Retina (tissue), 1 donor: ENCODE measurements around the gene SNX22.

Source experiments
- DNase-seq: peaks from one replicate; pipeline ENCODE4 v3.0.0-alpha.2; 2016

Gene SNX22

DNA sequence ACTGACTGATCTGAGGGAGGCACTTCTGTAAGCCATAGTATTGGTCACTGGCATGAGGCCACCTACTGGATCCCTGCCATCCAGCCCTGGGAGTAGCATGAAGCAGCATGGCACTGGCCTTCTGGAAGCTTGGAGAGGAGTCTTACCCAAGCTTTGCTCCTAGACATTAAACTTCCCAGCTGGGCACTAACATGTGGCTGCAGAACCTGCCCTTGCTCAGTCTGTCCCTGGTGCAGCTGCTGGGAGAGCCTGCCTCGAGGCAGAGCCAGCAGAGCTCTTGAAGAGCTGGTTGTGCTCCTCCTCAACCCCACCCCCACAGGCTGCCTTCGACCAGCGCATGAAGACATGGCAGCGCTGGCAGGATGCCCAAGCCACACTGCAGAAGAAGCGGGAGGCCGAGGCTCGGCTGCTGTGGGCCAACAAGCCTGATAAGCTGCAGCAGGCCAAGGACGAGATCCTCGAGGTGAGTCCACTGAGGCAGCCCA is 17.1 kb upstream of the SNX22 start:
- DNase-seq = no peak

DNA sequence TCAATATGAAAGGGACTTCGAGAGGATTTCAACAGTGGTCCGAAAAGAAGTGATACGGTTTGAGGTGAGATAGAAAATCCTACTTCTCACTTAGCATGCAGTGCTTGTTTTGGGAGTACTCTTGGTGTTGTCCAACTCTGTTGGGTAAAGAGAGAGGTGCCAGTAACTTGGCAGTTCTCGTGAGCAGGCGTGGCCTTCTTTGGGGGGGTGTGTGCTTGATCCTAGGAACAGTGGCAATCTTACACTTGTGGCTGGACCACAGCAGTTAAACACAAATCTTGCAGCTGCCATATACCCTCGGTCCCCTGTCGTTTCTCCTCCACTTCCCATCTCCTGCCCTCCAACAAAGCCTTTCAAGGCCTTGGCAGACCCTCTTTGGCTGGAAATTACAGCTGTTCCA is 15.2 kb upstream of the SNX22 start:
- DNase-seq = no peak

DNA sequence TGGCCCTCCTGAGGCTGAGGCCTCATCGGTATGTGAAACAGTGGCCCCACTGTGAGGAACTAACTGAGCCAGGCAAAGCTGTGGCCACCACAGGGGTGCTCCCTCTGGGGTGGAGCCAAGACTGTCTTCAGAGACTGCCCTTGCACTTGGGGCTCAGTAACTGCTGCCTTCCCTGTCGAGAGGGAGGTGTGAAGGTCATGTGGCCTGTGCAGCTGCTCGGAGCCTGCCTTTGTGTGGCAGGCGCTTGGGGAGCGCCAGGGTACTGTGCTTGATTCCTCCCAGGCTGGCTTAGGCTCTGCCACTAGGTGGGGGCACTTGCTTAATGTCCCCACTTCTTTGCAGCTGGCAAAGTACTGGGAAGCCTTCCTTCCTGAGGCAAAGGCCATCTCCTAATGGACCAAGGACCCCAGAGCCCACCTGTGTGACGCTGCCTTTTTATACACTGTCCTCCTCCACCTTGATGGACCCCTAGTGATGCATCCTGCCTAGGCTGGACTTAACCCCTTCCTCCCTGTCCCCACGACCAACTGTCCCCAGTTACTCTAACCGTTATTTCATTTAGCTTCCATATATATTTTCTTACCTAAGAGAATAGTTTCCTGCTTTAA is 14.2 kb upstream of the SNX22 start:
- no peak for DNase-seq

DNA sequence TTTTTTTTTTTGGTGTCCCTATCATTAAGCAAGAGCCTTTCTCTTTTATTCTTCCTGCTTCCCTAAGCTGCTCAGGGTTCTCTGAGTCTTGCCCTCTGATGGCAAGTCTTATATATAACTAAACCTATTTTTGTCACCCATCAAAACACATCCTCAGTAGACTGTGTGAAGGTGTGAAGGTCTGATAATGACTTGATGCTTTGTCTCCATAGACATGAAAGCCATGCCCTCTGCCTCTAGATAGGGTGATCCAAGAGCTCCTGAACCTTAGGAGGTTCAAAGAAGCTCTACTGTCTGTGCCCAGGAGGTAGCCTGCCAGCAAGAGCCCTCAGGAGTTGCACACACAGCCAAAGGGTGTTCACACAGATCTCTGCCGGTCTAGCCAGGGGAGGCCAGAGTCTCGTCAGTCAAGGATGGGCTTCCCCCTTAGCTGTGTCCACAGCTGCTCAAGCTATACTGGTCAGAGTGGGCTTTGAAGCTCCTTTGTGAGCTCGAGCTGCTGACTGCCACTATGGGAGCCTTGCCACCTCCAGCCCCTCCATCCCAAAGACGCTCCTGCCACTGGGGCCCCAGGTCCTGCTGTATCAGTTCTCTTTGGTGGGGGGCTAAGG is 13.1 kb upstream of the SNX22 start:
- DNase-seq = no peak

DNA sequence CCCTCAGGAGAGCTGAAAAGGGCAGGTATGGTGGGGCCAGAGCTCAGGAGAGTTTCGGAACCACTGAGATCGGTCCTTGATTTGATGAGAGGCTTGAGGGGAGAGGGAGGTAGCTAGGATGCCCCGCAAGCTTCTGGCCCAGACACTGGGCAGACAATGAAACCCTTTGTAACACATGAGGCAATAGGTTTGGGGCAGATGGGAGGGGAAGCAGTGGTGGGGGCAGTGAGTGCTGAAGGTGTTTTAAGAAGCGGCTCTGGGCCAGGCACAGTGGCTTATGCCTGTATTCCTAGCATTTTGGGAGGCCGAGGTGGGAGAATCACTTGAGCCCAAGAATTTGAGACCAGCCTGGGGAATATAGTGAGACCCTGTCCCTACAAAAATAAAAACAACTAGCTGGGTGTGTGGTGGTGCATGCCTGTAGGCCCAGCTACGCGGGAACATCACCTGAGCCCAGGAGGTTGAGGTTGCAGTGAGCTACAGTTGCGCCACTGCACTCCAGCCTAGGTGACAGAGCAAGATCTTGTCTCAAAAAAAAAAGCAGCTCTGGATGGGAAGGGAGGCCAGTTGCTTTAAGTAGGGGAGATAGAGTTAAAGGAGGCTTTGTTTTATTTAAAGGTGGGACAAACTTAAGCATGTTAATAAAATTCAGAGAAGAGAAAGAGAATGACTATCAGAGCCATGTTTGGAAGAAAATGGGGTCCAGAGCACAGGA is 9.6 kb upstream of the SNX22 start:
- DNase-seq = no peak

DNA sequence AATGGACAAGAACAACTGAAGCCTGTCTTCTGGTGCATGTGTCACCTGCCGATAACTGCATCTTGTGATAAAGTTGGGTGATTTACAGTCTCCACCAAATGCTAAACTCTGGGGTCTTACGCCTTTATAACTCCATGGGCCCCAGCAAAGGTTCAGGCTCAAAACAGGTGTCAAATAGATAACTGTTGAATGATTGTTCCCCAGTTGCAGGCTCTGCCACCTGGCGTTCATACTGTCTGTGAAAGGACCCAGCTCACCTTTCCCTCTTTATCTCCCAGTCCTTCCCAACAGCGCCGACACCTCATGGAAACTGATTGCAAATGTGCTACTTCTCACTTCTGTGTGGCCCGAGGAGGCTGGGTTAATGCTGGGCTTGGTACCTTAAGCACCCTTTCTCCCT is 8.3 kb upstream of the SNX22 start:
- DNase-seq = no peak

DNA sequence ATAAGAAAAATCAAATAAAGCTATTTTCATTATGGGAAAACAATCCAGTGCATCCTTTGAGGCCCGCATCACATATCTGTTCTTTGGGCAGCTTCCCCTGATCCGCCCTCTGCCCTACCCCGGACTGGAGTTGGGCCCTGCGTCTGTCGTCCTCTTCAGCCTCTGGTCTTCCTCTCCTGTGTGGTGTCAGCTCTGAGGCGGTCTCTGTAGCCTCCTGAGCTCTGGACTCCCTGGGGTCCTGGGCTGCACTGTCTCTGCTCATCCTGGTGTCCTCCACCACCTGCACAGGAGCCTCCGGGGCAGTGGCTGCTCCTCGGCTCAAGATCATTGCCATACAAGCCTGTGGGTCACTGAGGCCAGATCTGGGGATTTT is 7.4 kb upstream of the SNX22 start:
- no peak for DNase-seq

DNA sequence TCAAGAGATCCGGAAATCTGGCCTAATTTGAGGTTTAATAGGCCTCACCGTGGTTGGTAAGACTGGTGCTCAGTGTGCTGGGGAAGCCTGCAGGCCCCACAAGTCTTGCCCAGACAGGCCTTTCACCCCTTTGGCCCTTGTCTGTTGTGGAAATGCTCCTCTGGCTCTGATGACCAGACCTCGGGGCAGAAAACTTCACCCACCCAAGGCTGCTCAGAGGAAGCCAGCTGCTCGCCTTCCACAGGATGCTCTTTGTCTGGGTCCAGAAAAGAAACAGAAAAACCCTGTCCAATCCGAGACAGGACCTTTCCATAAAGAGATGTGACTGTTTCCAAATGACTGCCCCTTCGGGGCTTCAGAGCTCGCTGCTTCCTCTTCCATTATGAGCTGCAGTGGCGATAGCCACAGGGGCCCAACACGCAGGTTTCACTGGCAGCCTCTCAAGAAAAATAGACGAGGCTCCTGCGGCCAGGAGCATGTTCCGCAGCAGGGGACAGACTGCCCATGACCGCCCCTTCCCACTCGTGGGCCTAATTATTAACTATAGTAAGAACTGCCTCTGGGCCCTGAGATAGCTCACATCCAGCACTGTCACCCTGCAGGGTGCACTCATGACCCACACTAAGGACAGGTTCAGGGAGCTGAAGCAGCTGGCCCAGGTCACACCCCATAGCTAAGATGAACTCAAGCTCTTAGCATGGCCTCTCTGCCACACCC is 6.8 kb upstream of the SNX22 start:
- no peak for DNase-seq

DNA sequence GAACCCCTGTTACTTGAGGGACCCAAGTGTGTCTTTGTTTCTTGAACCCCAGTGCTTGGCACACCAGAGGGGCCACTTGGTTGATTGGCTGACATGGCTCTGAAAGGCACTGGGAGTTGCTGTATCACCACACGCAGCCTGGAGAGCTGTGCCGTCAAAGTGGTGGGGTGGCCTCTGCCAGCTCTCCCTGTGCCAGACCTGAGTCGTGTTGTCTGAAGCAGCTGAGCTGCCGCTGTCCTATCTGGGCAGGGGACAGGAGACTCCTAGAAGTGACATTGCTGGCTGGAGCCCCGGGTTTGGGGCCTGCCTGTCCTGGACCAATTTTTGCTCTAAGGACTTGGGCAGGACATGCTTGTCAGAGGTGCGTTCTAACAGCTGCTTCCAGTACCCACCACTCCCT is 5.5 kb upstream of the SNX22 start:
- DNase-seq = no peak

DNA sequence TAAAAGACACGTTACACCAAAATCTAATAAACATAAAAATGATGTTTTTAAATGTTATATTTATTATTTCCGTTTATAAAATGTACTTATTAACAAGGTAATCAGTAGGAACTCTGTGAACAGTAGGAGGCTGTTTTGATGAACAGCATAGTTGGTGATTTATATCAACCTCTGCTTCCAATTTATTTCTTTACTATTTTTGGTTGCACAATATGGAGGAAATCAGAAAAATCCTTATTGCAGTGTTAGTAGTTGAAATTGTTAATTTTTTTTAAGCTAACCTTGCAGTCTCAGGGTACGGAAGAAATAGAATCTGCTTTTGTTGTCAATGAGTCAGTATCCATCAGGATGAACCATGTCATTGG is 5.0 kb upstream of the SNX22 start:
- no peak for DNase-seq

DNA sequence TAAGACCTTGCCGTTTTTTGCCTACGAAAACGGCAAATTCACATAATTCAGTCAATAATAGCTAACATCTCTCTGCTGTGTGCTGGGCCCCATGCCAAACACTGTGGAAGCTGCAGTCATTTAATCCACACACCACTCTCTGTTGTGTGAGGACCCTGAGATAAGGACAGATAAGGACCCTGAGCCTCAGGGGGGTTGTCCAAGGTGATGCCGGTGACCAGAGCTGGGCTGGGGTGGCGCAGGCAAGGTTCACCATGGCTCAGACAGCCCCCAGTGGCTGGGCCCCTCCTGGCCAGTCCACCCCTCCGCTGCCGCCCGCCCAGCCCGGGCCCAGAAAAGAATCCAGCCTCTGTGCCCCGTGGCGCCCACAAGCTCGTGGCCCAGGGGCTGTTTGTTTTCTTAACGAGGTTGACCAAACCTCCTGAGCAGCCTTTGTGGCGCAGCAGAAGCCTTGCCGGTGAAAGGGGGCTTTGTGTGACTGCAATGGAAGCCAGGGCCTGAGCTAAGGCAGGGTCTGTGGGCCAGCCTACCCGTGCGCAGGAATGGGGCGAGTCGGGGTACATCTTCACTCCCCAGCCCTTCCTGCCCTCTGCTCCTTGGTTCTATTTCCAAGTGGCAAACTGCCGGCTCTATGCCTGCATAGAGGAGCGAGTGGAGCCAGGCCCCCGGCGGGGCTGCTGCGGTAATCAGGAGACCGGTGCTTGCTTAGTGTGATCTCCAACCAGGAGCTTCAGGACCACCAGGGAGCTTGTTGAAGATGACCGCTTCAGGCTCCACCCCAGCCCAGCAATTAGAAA is 4.4 kb upstream of the SNX22 start:
- DNase-seq = no peak

DNA sequence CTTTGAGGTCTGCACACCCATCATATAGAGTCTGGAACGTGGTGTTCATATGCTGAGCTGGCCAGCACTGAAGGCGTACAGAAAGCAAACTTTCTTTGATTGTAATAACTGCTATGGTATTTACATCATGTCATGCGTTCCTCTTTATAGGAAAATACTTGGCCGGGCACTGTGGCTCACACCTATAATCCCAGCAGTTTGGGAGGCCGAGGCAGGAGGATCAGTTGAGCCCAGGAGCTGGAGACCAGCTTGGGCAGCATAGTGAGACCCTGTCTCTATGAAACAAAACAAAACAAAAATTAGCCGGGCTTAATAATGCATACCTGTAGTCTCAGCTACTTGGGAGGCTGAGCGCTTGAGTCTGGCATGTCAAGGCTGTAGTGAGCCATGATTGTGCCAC is 3.4 kb upstream of the SNX22 start:
- no peak for DNase-seq

DNA sequence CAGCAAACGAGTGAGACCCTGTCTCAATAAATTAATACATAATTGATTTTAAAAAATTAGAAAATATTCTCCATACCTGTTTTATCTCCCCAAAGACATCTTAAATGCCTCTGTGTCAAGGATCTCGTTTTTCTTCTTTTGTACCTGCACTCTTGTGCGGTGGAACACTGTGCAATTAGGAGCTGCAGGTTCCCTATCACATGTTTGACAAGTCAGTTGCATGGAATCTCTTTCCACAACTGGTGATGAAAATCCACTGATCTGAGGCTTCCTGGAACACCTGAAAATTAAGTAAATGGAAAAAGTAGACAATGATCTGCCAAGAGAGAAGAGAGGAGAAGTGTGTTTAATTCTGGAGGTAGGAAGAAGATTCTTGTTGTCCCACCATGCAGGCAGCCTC is 3.0 kb upstream of the SNX22 start:
- no peak for DNase-seq

DNA sequence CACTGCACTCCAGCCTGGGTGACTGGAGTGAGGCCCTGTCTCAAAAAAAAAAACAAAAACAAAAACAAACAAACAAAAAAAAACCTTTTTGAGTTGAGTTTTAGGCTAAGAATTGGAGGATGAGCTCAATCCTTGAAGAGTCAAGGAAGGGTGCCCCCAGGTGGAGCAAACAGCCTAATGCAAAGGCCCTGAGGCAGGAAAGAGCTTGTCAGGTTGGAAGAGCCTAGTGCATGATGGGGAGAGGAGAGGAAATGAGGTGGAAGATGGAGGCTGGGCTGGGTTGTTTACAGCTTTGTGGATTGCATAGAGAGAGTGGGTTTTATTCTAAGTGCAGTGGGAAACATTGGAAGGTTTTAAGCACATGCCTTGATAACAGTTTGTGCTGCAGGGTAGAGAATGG is 2.1 kb upstream of the SNX22 start:
- no peak for DNase-seq

DNA sequence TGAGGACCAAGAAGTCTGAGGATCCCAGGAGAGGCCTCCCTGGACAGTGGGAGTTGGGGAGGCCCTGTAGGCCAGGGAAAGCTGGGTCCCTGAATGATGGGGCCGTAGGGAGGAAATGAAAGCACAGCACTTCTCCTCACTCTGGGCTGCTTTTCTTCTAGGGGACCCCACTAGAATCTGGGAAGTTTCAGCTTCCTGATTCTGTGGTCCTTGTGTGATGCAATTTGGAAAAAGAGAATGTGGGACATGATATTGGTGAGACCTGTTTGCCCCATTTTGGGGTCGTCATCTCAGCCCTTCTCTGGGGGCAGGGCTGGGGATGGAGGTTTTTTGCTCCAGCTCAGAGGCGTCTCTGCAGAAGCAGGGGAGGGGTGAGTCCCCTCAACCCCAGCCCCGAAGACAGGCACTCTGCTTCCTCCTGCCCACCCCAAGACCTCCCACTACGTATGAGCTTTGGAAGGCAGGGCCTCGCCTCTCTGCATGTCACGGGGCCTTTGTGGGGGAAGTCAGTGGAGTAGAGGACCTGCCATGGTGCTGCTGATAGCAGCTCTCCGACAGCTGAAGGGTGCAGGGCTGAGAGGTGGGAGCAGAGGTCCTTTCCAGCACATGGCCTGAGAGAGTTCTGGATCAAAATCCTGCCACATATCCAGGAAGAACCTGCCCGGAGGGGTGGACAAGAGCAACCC is 1.5 kb upstream of the SNX22 start:
- no peak for DNase-seq

DNA sequence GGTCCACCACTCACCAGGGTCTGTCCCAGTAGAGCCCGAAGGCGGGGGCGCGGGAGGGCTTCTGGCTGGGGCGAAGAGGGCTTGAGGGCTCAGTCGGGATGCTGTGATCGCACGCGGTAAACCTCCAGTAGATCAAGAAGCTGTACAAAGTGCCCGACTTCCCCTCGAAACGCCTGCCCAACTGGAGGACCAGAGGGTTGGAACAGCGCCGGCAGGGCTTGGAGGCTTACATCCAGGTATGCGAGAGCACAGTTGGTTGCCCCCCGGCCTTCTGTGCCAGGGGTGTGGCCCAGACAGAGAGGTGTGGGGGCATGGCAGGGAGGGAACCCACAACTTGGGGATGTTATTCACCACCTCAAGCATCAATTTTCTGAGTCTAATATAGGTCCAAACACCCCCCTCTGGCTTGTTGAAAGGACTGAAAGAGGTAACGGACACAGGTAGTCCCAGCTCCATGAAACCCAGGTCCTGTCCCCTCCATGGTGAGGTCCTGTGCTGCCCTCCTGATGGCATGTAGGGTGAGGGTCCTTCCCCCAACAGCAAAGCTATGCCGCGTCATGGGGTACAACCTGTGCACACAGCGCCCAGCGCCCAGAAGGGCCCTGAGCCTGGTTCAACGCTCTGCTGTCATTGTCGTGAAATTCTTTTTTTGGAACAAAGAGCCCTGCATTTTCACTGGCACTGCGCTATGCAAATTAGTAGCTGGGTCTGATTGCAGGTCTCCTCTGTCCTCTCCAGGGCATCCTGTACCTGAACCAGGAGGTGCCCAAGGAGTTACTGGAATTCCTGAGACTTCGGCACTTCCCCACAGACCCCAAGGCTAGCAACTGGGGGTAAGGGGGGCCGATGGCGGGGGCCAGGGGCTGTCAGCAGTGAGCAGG is 1.2 kb downstream of the SNX22 start:
- DNase-seq = peak; percentile 57

DNA sequence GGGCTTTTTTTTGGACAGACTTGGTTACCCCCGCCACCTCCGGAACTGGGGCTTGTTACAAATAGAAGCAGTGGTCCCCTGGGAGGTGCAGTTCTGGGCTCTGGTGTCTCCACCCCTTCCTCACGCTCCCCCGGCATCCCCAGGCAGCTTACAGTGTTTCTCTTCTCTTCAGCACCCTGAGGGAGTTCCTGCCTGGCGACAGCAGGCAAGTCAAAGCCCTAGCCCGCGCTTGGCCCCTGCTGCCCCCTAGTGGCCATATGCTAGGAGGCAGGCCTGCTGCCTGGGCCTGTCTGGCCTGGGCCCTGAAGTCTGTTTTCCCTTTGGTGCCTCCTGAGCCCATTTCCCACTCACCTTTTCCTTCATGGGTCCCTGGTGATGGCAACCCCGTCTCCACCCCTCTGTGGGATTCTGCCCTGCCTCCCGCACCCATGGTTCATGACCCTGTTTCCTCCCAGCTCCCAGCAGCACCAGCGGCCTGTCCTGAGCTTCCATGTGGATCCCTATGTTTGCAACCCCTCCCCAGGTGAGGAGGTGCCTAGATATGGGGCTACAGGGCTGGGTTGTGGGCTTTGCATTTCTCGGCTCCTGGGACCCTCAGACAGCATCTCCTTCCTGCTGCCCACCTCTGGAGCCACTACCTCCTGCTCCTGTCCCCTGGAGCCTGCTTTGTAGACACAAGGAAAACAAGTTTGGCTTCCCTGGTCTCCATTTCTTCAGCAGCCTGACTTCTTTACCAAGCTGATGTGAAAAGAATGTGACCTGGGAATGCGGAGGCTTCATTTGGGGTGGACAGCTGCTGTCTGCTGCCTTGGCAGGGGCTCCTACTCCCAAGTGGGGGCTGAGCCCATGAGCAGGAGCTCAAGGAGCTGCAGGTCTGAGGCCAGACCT is 2.2 kb downstream of the SNX22 start:
- peak; percentile 89 for DNase-seq

DNA sequence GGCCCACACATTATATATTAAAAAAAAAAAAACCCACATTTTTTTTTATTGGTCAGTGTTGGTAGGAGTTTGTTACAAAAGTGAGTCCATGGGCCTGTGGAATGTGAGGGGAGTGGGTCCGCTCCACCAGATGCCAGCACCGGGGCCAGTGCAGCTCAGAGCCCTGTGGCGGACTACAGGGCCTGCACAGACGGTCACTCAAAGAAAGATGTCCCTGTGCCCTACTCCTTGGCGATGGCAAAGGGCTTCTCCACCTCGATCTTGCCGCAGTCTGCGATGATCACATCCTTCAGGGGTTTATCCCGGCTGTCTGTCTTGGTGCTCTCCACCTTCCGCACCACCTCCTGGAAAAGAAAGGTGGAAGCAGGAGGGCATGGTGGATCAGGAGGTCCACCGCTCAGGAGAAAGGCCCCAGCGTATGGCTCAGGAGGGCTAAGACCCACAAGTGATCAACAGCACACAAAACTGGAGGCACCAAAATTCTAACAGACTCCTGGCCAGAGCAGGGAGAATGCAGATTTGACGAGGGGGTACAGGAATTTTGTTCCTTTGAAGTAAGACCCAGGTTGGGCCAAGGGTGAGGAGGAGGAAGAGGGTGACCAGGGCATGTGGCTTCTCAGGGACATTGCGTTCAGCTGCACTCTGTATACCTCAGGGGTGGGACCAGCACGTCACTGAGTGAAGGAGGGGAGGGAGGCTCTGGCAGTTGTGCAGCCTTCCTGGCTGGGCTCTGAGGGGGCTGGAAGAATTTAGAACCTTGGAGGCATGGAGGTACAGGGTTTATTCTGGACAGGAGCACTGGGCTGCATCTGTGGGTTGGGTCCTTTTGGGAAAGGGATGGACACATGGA is 4.5 kb downstream of the SNX22 start:
- no peak for DNase-seq

DNA sequence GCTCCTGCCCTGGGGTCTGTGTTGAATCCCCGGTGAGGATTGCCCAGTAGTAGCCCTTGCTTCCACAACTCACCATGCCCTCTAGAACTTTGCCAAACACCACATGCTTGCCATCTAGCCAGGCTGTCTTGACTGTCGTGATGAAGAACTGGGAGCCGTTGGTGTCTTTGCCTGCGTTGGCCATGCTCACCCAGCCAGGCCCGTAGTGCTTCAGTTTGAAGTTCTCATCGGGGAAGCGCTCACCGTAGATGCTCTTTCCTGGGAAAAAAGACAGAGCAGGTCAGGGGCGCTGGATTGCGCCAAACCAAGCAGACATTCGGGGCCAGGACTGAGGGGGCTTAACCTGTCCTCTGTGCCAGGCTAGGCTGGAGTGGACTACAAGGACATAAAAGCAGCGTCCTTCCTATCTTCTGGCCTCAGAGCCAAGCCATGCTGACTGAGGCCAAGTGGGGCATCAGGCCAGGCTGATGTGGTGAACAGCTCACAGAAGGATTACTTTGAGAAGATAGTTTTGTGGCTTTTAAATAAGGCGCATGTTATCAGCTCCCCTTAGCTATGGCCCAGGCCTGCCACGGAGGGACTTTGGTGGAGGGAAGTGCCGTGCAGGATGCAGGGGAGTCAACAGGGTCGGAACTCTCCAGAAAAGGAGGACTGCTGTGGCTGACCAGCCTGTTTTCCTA is 5.3 kb downstream of the SNX22 start:
- DNase-seq = no peak
